ENCODE data around the gene TSPAN32.

GRCh38 chr11:2361565-2361964 is 59.8 kb downstream of the TSPAN32 start:
- TF ChIP-seq BHLHE40 (IDR thresholded peaks at IDR 0.05; ENCODE audit: borderline replicate concordance) (no peak), SUZ12 (IDR thresholded peaks at IDR 0.05) (no peak), LEF1 (IDR thresholded peaks at IDR 0.05; ENCODE audit: borderline replicate concordance) (no peak), CTBP1 (IDR thresholded peaks at IDR 0.05; ENCODE audit: borderline replicate concordance) (no peak), FOXK2 (IDR thresholded peaks at IDR 0.05) (no peak), SP1 (IDR thresholded peaks at IDR 0.05) (no peak), TARDBP (IDR thresholded peaks at IDR 0.05) (no peak), NFRKB (IDR thresholded peaks at IDR 0.05) (no peak), HDGF (IDR thresholded peaks at IDR 0.05; ENCODE audit: borderline replicate concordance) (no peak), ARNT (IDR thresholded peaks at IDR 0.05) (no peak), PKNOX1 (IDR thresholded peaks at IDR 0.05) (no peak), ELF4 (IDR thresholded peaks at IDR 0.05) (no peak), ZNF384 (IDR thresholded peaks at IDR 0.05) (no peak), FOXA1 (IDR thresholded peaks at IDR 0.05) (no peak)
